Adrenal gland (tissue), 12 donors: ENCODE results near the gene PLA2G5. TPM values are rescaled to one million over a fixed set of nuclear protein-coding genes. Genes with fewer than 3 reads are reported as not detected.

Source experiments
- DNase-seq, 7 donors: peaks; one replicate each; pipeline ENCODE4 v3.0.0-alpha.2; 2019 to 2020
- H3K27ac ChIP-seq, 5 donors: fragments of 200-600 bp; sonication (generic) in 4 of 5; 1 replicate in 3 of 5; 2 replicates in 2 of 5; pipeline versions ENCODE4 v1.5.1 to v1.8.0; 2016 to 2020; ENCODE audit warnings: mild to moderate bottlenecking in 1 of 5
- H3K27me3 ChIP-seq: fragments of 200-600 bp; 2 replicates; pipeline ENCODE4 v1.8.0; 2021
- H3K36me3 ChIP-seq, 2 donors: fragments of 200-600 bp; replicated peaks in 1 of 2; 1 replicate in 1 of 2; 2 replicates in 1 of 2; pipeline versions ENCODE4 v1.5.1 to v1.8.0; 2018 to 2022
- H3K4me1 ChIP-seq, 2 donors: fragments of 200-600 bp; replicated peaks in 1 of 2; 1 replicate in 1 of 2; 2 replicates in 1 of 2; pipeline versions ENCODE4 v1.5.1 to v1.8.0; 2018 to 2021
- H3K4me3 ChIP-seq, 4 donors: fragments of 200-600 bp; sonication (generic) in 3 of 4; one replicate each; pipeline ENCODE4 v1.5.1; 2016 to 2018
- H3K9me3 ChIP-seq, 3 donors: fragments of 200-600 bp; sonication (generic) in 1 of 3; replicated peaks in 1 of 3; 1 replicate in 2 of 3; 2 replicates in 1 of 3; pipeline versions ENCODE4 v1.5.1 to v1.8.0; 2016 to 2021
- CTCF ChIP-seq, 6 experiments: fragments of 450-650 bp in 4 of 6; fragments of 200-600 bp in 2 of 6; sonication (generic) in 1 of 6; IDR thresholded peaks; 1 replicate in 5 of 6; 2 replicates in 1 of 6; pipeline versions ENCODE4 v1.5.1 to v1.8.0; 2016 to 2021; ENCODE audit warnings: antibody characterized with exemption in 6 of 6, mild to moderate bottlenecking in 2 of 6, moderate library complexity in 1 of 6
- POLR2A ChIP-seq, 2 donors: fragments of 450-650 bp; IDR thresholded peaks; one replicate each; pipeline ENCODE4 v1.6.1; 2017; ENCODE audit warnings: antibody characterized with exemption in 2 of 2, mild to moderate bottlenecking in 2 of 2, moderate library complexity in 1 of 2
- WGBS, 4 donors: extraction: QIAGEN DNeasy Blood & Tissue Kit in 2 of 4; methylation state at CpG; one replicate each; pipeline versions ENCODE4 v1.1.5 to v1.1.7; 2013 to 2017; 5-methylcytosine and 5-hydroxymethylcytosine counted together
- intact Hi-C, 2 donors: fragments of 100-400 bp; cut with DNase I; formaldehyde crosslinking; loops; one replicate each; pipeline versions ENCODE4 v1.14.1 to v1.15.0; 2022 to 2023
- polyA plus RNA-seq, 3 donors: library from polyadenylated mRNA; stranded (reverse); fragments of 200-250 nt in 2 of 3; fragments of 350-450 nt in 1 of 3; fragmentation: Illumina TruSeq in 1 of 3; extraction: RNeasy Lipid Tissue Mini Kit (QIAGEN cat#74804) in 1 of 3; gene quantifications; one replicate each; pipeline ENCODE4 v1.2.3, GENCODE V29; 2013 to 2014
- total RNA-seq, 9 donors: library from RNA; depleted of rRNA in 4 of 9; stranded (reverse); fragments of >200 nt in 4 of 9; fragments of 120-200 nt in 1 of 9; fragmentation: NEBNext Ultra II Directional in 1 of 9; extraction: Animal tissue kit (Norgen Biotek cat#: 25700) in 1 of 9; gene quantifications; one replicate each; pipeline versions ENCODE4 v1.1.0 to v1.2.4, GENCODE V29; 2013 to 2023
- donor health status: healthy with polysubstance abuse.
- donor health status: Bipolar disorder and iron deficiency.
- donor health status: DM: yes; HTN: yes; CAD: no.
- donor health status: DM: no; HTN: no; CAD: no.
- donor health status: DM: no; HTN: no; CAD: no.
- donor health status: DM: yes; HTN: yes; CAD: no.

The PLA2G5 gene
- total and polyA plus RNA-seq, 12 donors, result 0.53 to 14.1 (median 1.4) TPM

- H3K4me3 ChIP-seq, result no peak overlapping the region
- no peak overlapping the region for H3K27ac ChIP-seq
- intact Hi-C loops, result no loop called here
- no peak for DNase-seq
- H3K36me3 ChIP-seq, result no peaks in the 10 kb centered on the region
- 65 to 84% (median 69%) methylated on average over 5 of the region's 5 CpGs for WGBS, 4 donors
- H3K4me1 ChIP-seq, result no peaks in the 10 kb centered on the region
- TF ChIP-seq POLR2A (IDR thresholded peaks at IDR 0.05) (no peak), CTCF (IDR thresholded peaks at IDR 0.05) (no peak)
- peaks cover 13% of the 10 kb centered on the region for H3K27me3 ChIP-seq
- H3K9me3 ChIP-seq, result no peaks in the 10 kb centered on the region
These were observed 38.8 kb upstream of the PLA2G5 start for GRCh38 chr1:20031161-20031560.

- no peak overlapping the region for H3K4me3 ChIP-seq
- WGBS, 4 donors, result 79 to 92% (median 85%) methylated on average over 2 of the region's 2 CpGs
- intact Hi-C loops, result no loop called here
- H3K9me3 ChIP-seq, result no peaks in the 10 kb centered on the region
- no peak for DNase-seq
- peaks cover 8% of the 10 kb centered on the region for H3K27me3 ChIP-seq
- no peaks in the 10 kb centered on the region for H3K36me3 ChIP-seq
- H3K4me1 ChIP-seq, result no peaks in the 10 kb centered on the region
- no peak for TF ChIP-seq CTCF (IDR thresholded peaks at IDR 0.05)
- no peak overlapping the region for H3K27ac ChIP-seq
These were observed 38.2 kb upstream of the PLA2G5 start for GRCh38 chr1:20031836-20032235.

- Histone ChIP-seq H3K36me3 (no peaks in the 10 kb centered on the region), H3K9me3 (no peaks in the 10 kb centered on the region), H3K4me1 (no peaks in the 10 kb centered on the region), H3K27me3 (peaks cover 7% of the 10 kb centered on the region), H3K27ac (no peak overlapping the region), H3K4me3 (no peak overlapping the region)
- 91 to 100% (median 96%) methylated on average over 1 of the region's 1 CpG for WGBS, 4 donors
- intact Hi-C loops, result no loop called here
- no peak for DNase-seq
- TF ChIP-seq CTCF (IDR thresholded peaks at IDR 0.05) (no peak), POLR2A (IDR thresholded peaks at IDR 0.05) (no peak)
These were observed 37.6 kb upstream of the PLA2G5 start for GRCh38 chr1:20032425-20032824.

- TF ChIP-seq CTCF (IDR thresholded peaks at IDR 0.05), result no peak
- TF ChIP-seq POLR2A (IDR thresholded peaks at IDR 0.05), result no peak
- intact Hi-C loops, result no loop called here
- no peaks in the 10 kb centered on the region for H3K36me3 ChIP-seq
- no peaks in the 10 kb centered on the region for H3K9me3 ChIP-seq
- no peak for DNase-seq
- no peak overlapping the region for H3K27ac ChIP-seq
- H3K4me1 ChIP-seq, result no peaks in the 10 kb centered on the region
- no peak overlapping the region for H3K4me3 ChIP-seq
- peaks cover 2% of the 10 kb centered on the region for H3K27me3 ChIP-seq
These were observed 36.6 kb upstream of the PLA2G5 start for GRCh38 chr1:20033420-20033819.
